ENCODE results near the gene KANTR. TPM values are rescaled to one million over a fixed set of nuclear protein-coding genes. Genes with fewer than 3 reads are reported as not detected.
A peak's percentile ranks its signal among the peaks of the same experiment; 100 is the strongest.

Gene KANTR, protein sequence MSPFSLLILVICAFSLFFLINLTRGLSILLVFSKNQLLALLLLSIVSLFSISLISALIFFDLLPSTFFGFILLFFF
- polyA plus RNA-seq (2013, experiment 1 of 2) = 1.8 TPM
- polyA plus RNA-seq (2013, experiment 2 of 2) = 1.8 TPM

GRCh38 chrX:53093748-53094581, at the start of gene KANTR:
Gene KANTR, plus strand, starts transcription at chrX:53094142. Its CDS starts 30,131 bp downstream, at chrX:53124273.
- no peaks in the 10 kb centered on the region for H3K36me3 ChIP-seq (ENCODE audit: control insufficient read depth, insufficient read depth, low read length)
- no CpG with 5 or more reads among the region's 67 CpGs for WGBS (ENCODE audit: extremely low coverage, insufficient coverage, low lambda C conversion rate)
- H3K27me3 ChIP-seq (ENCODE audit: insufficient read depth, low read length, poor library complexity) = no peaks in the 10 kb centered on the region
- no peak within 1 kb of the TSS for H4K5ac ChIP-seq (ENCODE audit: low read length)
- H3K27ac ChIP-seq (ENCODE audit: low read depth, low read length) = peak within 1 kb of the TSS; percentile 72
- H3K18ac ChIP-seq (ENCODE audit: low read length) = no peak within 1 kb of the TSS
- peak; percentile 98 for DNase-seq
- no peaks in the 10 kb centered on the region for H3K79me1 ChIP-seq (ENCODE audit: low read length)
- H3K56ac ChIP-seq (ENCODE audit: low read length) = peak within 1 kb of the TSS; percentile 82
- no peak within 1 kb of the TSS for H3K4ac ChIP-seq (ENCODE audit: low read depth, low read length)
- H3K9ac ChIP-seq (ENCODE audit: low read length) = peak within 1 kb of the TSS; percentile 58
- H2AK5ac ChIP-seq (ENCODE audit: low read length) = no peak within 1 kb of the TSS
- H3K4me3 ChIP-seq (ENCODE audit: low read length) = peak within 1 kb of the TSS; percentile 62
- H3K4me2 ChIP-seq (ENCODE audit: low read length) = peak within 1 kb of the TSS; percentile 50
- no peak within 1 kb of the TSS for H4K8ac ChIP-seq (ENCODE audit: low read depth, low read length)
- no peak within 1 kb of the TSS for H2BK120ac ChIP-seq (ENCODE audit: low read depth, low read length)
- no peak within 1 kb of the TSS for H3K23ac ChIP-seq (ENCODE audit: low read length)
- H3K4me1 ChIP-seq (ENCODE audit: control insufficient read depth, low read depth, low read length) = no peaks in the 10 kb centered on the region
- no peak within 1 kb of the TSS for H2BK15ac ChIP-seq (replicated peaks; ENCODE audit: low read depth)
- H3K79me2 ChIP-seq (ENCODE audit: control insufficient read depth, insufficient read depth, low read length) = no peaks in the 10 kb centered on the region
- no peak within 1 kb of the TSS for H2BK5ac ChIP-seq (ENCODE audit: low read length)

GRCh38 chrX:53044995-53045394, 48.9 kb upstream of the KANTR start:
- no peak for DNase-seq
- no peak overlapping the region for H3K4ac ChIP-seq (ENCODE audit: low read depth, low read length)
- no CpG with 5 or more reads among the region's 5 CpGs for WGBS (ENCODE audit: extremely low coverage, insufficient coverage, low lambda C conversion rate)
- H3K4me2 ChIP-seq (ENCODE audit: low read length) = no peak overlapping the region
- no peaks in the 10 kb centered on the region for H3K79me2 ChIP-seq (ENCODE audit: control insufficient read depth, insufficient read depth, low read length)
- no peak overlapping the region for H3K56ac ChIP-seq (ENCODE audit: low read length)
- no peaks in the 10 kb centered on the region for H3K27me3 ChIP-seq (ENCODE audit: insufficient read depth, low read length, poor library complexity)
- H3K36me3 ChIP-seq (ENCODE audit: control insufficient read depth, insufficient read depth, low read length) = no peaks in the 10 kb centered on the region
- no peak overlapping the region for H3K9ac ChIP-seq (ENCODE audit: low read length)
- no peaks in the 10 kb centered on the region for H3K79me1 ChIP-seq (ENCODE audit: low read length)
- H2BK120ac ChIP-seq (ENCODE audit: low read depth, low read length) = no peak overlapping the region
- no peak overlapping the region for H4K5ac ChIP-seq (ENCODE audit: low read length)
- no peak overlapping the region for H2BK15ac ChIP-seq (replicated peaks; ENCODE audit: low read depth)
- H3K4me3 ChIP-seq (ENCODE audit: low read length) = no peak overlapping the region
- no peak overlapping the region for H2BK5ac ChIP-seq (ENCODE audit: low read length)
- no peak overlapping the region for H2AK5ac ChIP-seq (ENCODE audit: low read length)
- H3K18ac ChIP-seq (ENCODE audit: low read length) = no peak overlapping the region
- no peak overlapping the region for H4K8ac ChIP-seq (ENCODE audit: low read depth, low read length)
- no peak overlapping the region for H3K23ac ChIP-seq (ENCODE audit: low read length)
- H3K27ac ChIP-seq (ENCODE audit: low read depth, low read length) = no peak overlapping the region
- no peaks in the 10 kb centered on the region for H3K4me1 ChIP-seq (ENCODE audit: control insufficient read depth, low read depth, low read length)

DNA sequence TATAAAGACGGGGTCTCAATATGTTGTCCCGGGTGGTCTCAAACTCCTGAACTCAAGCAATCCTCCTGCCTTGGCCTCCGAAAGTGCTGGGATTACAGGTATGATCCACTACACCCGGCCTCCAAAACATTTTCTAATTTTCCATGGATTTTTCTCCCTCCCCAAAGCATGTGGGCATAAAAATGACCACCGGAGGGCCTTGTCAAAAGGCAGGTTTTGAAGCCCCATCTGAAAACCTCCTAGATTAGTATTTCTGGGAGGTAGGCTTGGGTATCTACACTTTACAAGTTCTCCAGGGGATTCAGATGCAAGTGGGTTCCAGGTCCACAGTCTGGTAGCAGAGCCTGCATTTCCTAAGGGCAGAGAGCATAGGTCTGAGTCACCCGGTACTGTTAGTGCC, 46.7 kb upstream of the KANTR start:
- Histone ChIP-seq H4K5ac (ENCODE audit: low read length) (no peak overlapping the region), H2BK15ac (replicated peaks; ENCODE audit: low read depth) (no peak overlapping the region), H3K18ac (ENCODE audit: low read length) (no peak overlapping the region), H3K79me1 (ENCODE audit: low read length) (no peaks in the 10 kb centered on the region), H3K27me3 (ENCODE audit: insufficient read depth, low read length, poor library complexity) (no peaks in the 10 kb centered on the region), H3K4me1 (ENCODE audit: control insufficient read depth, low read depth, low read length) (no peaks in the 10 kb centered on the region), H3K56ac (ENCODE audit: low read length) (no peak overlapping the region), H3K4me2 (ENCODE audit: low read length) (no peak overlapping the region), H2BK120ac (ENCODE audit: low read depth, low read length) (no peak overlapping the region), H3K36me3 (ENCODE audit: control insufficient read depth, insufficient read depth, low read length) (no peaks in the 10 kb centered on the region), H2AK5ac (ENCODE audit: low read length) (no peak overlapping the region), H3K4ac (ENCODE audit: low read depth, low read length) (no peak overlapping the region), H3K4me3 (ENCODE audit: low read length) (no peak overlapping the region), H4K8ac (ENCODE audit: low read depth, low read length) (no peak overlapping the region), H3K27ac (ENCODE audit: low read depth, low read length) (no peak overlapping the region), H3K79me2 (ENCODE audit: control insufficient read depth, insufficient read depth, low read length) (peaks cover 2% of the 10 kb centered on the region), H3K9ac (ENCODE audit: low read length) (no peak overlapping the region), H2BK5ac (ENCODE audit: low read length) (no peak overlapping the region), H3K23ac (ENCODE audit: low read length) (no peak overlapping the region)
- no peak for DNase-seq
- no CpG with 5 or more reads among the region's 6 CpGs for WGBS (ENCODE audit: extremely low coverage, insufficient coverage, low lambda C conversion rate)

DNA sequence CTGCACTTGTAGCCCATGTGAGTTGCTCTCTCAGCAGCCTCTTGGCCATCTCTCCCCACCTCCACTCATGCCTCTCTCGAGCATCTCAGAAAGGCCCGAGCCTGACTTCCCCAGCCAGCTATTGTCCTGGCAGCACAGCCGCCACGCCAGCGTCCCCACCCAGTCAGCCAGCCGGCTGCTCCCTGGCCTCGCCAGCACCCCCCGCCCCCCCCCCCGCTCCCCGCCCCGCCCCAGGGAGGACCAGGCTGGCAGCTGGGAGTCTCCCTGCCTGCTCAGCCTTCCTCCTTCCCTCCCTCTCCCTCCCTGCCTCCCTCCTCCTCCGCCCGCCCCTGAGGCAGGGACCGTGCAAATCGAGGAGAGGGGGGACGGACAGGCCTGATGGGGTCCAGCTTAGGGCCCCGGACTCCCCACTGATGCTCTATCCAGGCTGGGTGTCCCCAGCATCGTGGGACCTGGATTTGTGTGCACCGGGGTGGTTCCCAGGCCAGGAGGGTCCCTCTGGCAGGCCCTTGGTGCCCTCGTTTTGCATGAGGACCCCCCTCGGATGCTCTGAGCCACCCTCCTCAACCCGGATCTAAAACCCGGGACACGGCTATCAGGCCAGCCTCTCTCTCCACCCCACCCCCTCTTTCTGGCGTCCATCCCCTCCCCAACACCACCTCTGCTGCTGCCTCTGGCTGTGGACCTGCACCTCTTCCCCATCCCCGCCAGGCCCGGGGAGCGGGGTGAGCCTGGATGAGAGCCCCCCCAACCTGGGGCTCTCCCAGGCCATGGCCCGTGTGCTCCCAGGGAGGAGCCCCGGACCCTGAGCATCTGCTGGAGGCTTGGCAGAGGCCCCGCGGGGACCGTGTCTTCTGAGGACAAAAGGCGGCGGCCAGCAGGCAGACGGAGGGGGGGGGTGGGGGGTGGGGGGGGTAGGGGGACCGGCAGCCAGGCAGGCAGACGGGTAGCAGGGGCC, 45.5 kb upstream of the KANTR start, which contains the start of gene GPR173:
GPR173 (plus strand) TSS at position 621 of the 958 bp plus-strand sequence. CDS start 27,833 bp downstream, outside the sequence.
- Histone ChIP-seq H2AK5ac (ENCODE audit: low read length) (no peak within 1 kb of the TSS), H3K4me2 (ENCODE audit: low read length) (peak within 1 kb of the TSS; percentile 56), H2BK5ac (ENCODE audit: low read length) (no peak within 1 kb of the TSS), H3K27ac (ENCODE audit: low read depth, low read length) (no peak within 1 kb of the TSS), H3K27me3 (ENCODE audit: insufficient read depth, low read length, poor library complexity) (no peaks in the 10 kb centered on the region), H3K9ac (ENCODE audit: low read length) (peak within 1 kb of the TSS; percentile 61), H3K79me2 (ENCODE audit: control insufficient read depth, insufficient read depth, low read length) (peaks cover 2% of the 10 kb centered on the region), H3K23ac (ENCODE audit: low read length) (no peak within 1 kb of the TSS), H3K56ac (ENCODE audit: low read length) (peak within 1 kb of the TSS; percentile 83), H3K79me1 (ENCODE audit: low read length) (no peaks in the 10 kb centered on the region), H2BK120ac (ENCODE audit: low read depth, low read length) (no peak within 1 kb of the TSS), H2BK15ac (replicated peaks; ENCODE audit: low read depth) (no peak within 1 kb of the TSS), H3K4me1 (ENCODE audit: control insufficient read depth, low read depth, low read length) (no peaks in the 10 kb centered on the region), H3K4me3 (ENCODE audit: low read length) (peak within 1 kb of the TSS; percentile 37), H4K5ac (ENCODE audit: low read length) (peak within 1 kb of the TSS; percentile 71), H4K8ac (ENCODE audit: low read depth, low read length) (no peak within 1 kb of the TSS), H3K4ac (ENCODE audit: low read depth, low read length) (peak within 1 kb of the TSS; percentile 61), H3K36me3 (ENCODE audit: control insufficient read depth, insufficient read depth, low read length) (no peaks in the 10 kb centered on the region), H3K18ac (ENCODE audit: low read length) (no peak within 1 kb of the TSS)
- peak; percentile 68 for DNase-seq
- no CpG with 5 or more reads among the region's 38 CpGs for WGBS (ENCODE audit: extremely low coverage, insufficient coverage, low lambda C conversion rate)

DNA sequence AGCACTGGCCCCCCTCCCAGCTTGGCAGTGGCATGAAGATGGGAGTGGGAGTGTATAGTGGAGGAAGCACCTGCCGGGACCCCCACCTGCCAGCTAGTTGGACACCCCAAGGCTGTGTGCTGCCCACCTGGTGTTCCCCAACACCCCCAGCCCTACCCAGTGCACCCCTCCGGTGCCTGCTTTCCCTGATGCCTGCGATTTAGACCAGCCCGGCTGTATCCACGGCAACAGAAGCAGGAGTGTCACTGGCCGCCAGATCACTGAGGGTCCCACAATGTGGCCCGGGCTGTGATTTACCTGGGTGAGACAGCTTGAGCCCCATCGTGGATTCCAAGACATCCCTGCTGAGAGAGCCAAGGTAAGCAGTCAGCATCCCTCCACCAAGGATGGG, 44.8 kb upstream of the KANTR start:
- Histone ChIP-seq H4K5ac (ENCODE audit: low read length) (no peak overlapping the region), H3K23ac (ENCODE audit: low read length) (no peak overlapping the region), H4K8ac (ENCODE audit: low read depth, low read length) (no peak overlapping the region), H3K27me3 (ENCODE audit: insufficient read depth, low read length, poor library complexity) (no peaks in the 10 kb centered on the region), H3K79me1 (ENCODE audit: low read length) (no peaks in the 10 kb centered on the region), H3K79me2 (ENCODE audit: control insufficient read depth, insufficient read depth, low read length) (peaks cover 2% of the 10 kb centered on the region), H3K56ac (ENCODE audit: low read length) (peak overlapping the region; percentile 34), H3K4ac (ENCODE audit: low read depth, low read length) (no peak overlapping the region), H2BK120ac (ENCODE audit: low read depth, low read length) (no peak overlapping the region), H2BK5ac (ENCODE audit: low read length) (no peak overlapping the region), H3K4me1 (ENCODE audit: control insufficient read depth, low read depth, low read length) (no peaks in the 10 kb centered on the region), H3K27ac (ENCODE audit: low read depth, low read length) (no peak overlapping the region), H2AK5ac (ENCODE audit: low read length) (no peak overlapping the region), H3K36me3 (ENCODE audit: control insufficient read depth, insufficient read depth, low read length) (no peaks in the 10 kb centered on the region), H3K9ac (ENCODE audit: low read length) (peak overlapping the region; percentile 32), H3K4me3 (ENCODE audit: low read length) (no peak overlapping the region), H3K18ac (ENCODE audit: low read length) (no peak overlapping the region), H2BK15ac (replicated peaks; ENCODE audit: low read depth) (no peak overlapping the region), H3K4me2 (ENCODE audit: low read length) (peak overlapping the region; percentile 29)
- no CpG with 5 or more reads among the region's 8 CpGs for WGBS (ENCODE audit: extremely low coverage, insufficient coverage, low lambda C conversion rate)
- no peak for DNase-seq

Data from mesendoderm (in vitro differentiated cells).